ENCODE data around the gene USP10. TPM values are rescaled to one million over a fixed set of nuclear protein-coding genes. Genes with fewer than 3 reads are reported as not detected.
A peak's percentile ranks its signal among the peaks of the same experiment; 100 is the strongest.

Gene USP10
- total RNA-seq, 5 donors from 2014 or later (not counting 1 experiment from before 2014, with no cell fraction given) = 80.4 to 122 (median 104) TPM

GRCh38 chr16:84700446-84701300, 873 bp downstream of the USP10 start:
- no peaks in the 10 kb centered on the region for H3K9me3 Mint-ChIP-seq
- DNase-seq (peak in 34 of 35 experiments; percentile 4 to 70 (median 26)), ATAC-seq (replicated peaks in 1 of 4) (peak; percentile 52 to 54 (median 53))
- Histone ChIP-seq H3K4me3 (ENCODE audit: control insufficient read depth in 1 of 2, extremely low read depth in 1 of 2, low read length in 1 of 2) (peak overlapping the region; percentile 78 to 93), H3K27ac (ENCODE audit: low read length) (peak overlapping the region; percentile 61), H3K9me3 (no peaks in the 10 kb centered on the region), H3K27me3 (replicated peaks in 1 of 2; ENCODE audit: control insufficient read depth in 2 of 2, extremely low read depth in 1 of 2, insufficient read depth in 2 of 2, low read length in 1 of 2) (no peaks in the 10 kb centered on the region), H3K36me3 (ENCODE audit: control insufficient read depth in 2 of 2, extremely low read depth in 1 of 2, insufficient read depth in 1 of 2, low read length in 1 of 2) (peaks cover 0 to 4% of the 10 kb centered on the region in 2 donors), H3K4me1 (ENCODE audit: control insufficient read depth in 1 of 2, extremely low read depth in 1 of 2, insufficient read depth in 2 of 2, low read length in 2 of 2) (peaks cover 13 to 21% of the 10 kb centered on the region in 2 experiments)
- peak overlapping the region; percentile 95 to 96 for H3K27ac Mint-ChIP-seq
- peaks cover 49 to 56% (median 55%) of the 10 kb centered on the region in 3 donors for H3K4me1 Mint-ChIP-seq
- 0% methylated on average over 8 of the region's 28 CpGs for WGBS (ENCODE audit: insufficient coverage)
- CTCF ChIA-PET = interaction anchor here in 1 of 2 donors (1.0 to 1.4 kb wide), 9 partner anchors 22 to 52 kb away, joined by 3 to 7 read pairs (median 5); no protein-coding TSS in a partner anchor
- H3K36me3 Mint-ChIP-seq = peaks cover 4% of the 10 kb centered on the region
- POLR2A ChIA-PET = interaction anchor here in 1 of 2 donors (0.5 to 1.0 kb wide), 3 partner anchors 19 to 532 kb away, joined by 3 to 5 read pairs (median 3); no protein-coding TSS in a partner anchor
- no peaks in the 10 kb centered on the region for H3K27me3 Mint-ChIP-seq
- H3K4me3 Mint-ChIP-seq = peak overlapping the region; percentile 93 to 99 (median 96)

- H3K36me3 Mint-ChIP-seq = peaks cover 6% of the 10 kb centered on the region
- ATAC-seq (replicated peaks in 1 of 4) (no peak), DNase-seq (no peak)
- no peaks in the 10 kb centered on the region for H3K27me3 Mint-ChIP-seq
- H3K27ac Mint-ChIP-seq = no peak overlapping the region
- H3K9me3 Mint-ChIP-seq = no peaks in the 10 kb centered on the region
- CTCF ChIA-PET = interaction anchor here in 1 of 2 donors (1.0 to 2.3 kb wide), 4 partner anchors 21 to 198 kb away, joined by 3 to 7 read pairs (median 4); no protein-coding TSS in a partner anchor
- peaks cover 75 to 78% (median 77%) of the 10 kb centered on the region in 3 donors for H3K4me1 Mint-ChIP-seq
- Histone ChIP-seq H3K27ac (ENCODE audit: low read length) (no peak overlapping the region), H3K27me3 (replicated peaks in 1 of 2; ENCODE audit: control insufficient read depth in 2 of 2, extremely low read depth in 1 of 2, insufficient read depth in 2 of 2, low read length in 1 of 2) (no peaks in the 10 kb centered on the region), H3K4me1 (ENCODE audit: control insufficient read depth in 1 of 2, extremely low read depth in 1 of 2, insufficient read depth in 2 of 2, low read length in 2 of 2) (peaks cover 13 to 21% of the 10 kb centered on the region in 2 experiments), H3K9me3 (no peaks in the 10 kb centered on the region), H3K36me3 (ENCODE audit: control insufficient read depth in 2 of 2, extremely low read depth in 1 of 2, insufficient read depth in 1 of 2, low read length in 1 of 2) (peaks cover 0 to 4% of the 10 kb centered on the region in 2 donors), H3K4me3 (ENCODE audit: control insufficient read depth in 1 of 2, extremely low read depth in 1 of 2, low read length in 1 of 2) (no peak overlapping the region)
- peak overlapping the region in 1 of 3 donors; percentile 37 for H3K4me3 Mint-ChIP-seq
- POLR2A ChIA-PET = interaction anchor here in 1 of 2 donors (0.7 kb wide), 1 partner anchor 8 kb away, joined by 3 read pairs; no protein-coding TSS in a partner anchor
- 96% methylated on average over 4 of the region's 10 CpGs for WGBS (ENCODE audit: insufficient coverage)
These were observed 3.9 kb downstream of the USP10 start for GRCh38 chr16:84703681-84704080.

- POLR2A ChIA-PET = no interaction called here
- WGBS (ENCODE audit: insufficient coverage) = no CpG with 5 or more reads among the region's 2 CpGs
- Histone ChIP-seq H3K27me3 (replicated peaks in 1 of 2; ENCODE audit: control insufficient read depth in 2 of 2, extremely low read depth in 1 of 2, insufficient read depth in 2 of 2, low read length in 1 of 2) (no peaks in the 10 kb centered on the region), H3K4me1 (ENCODE audit: control insufficient read depth in 1 of 2, extremely low read depth in 1 of 2, insufficient read depth in 2 of 2, low read length in 2 of 2) (peaks cover 13 to 20% of the 10 kb centered on the region in 2 experiments), H3K27ac (ENCODE audit: low read length) (no peak overlapping the region), H3K36me3 (ENCODE audit: control insufficient read depth in 2 of 2, extremely low read depth in 1 of 2, insufficient read depth in 1 of 2, low read length in 1 of 2) (peaks cover 0 to 6% of the 10 kb centered on the region in 2 donors), H3K9me3 (no peaks in the 10 kb centered on the region), H3K4me3 (ENCODE audit: control insufficient read depth in 1 of 2, extremely low read depth in 1 of 2, low read length in 1 of 2) (no peak overlapping the region)
- no peaks in the 10 kb centered on the region for H3K27me3 Mint-ChIP-seq
- H3K9me3 Mint-ChIP-seq = no peaks in the 10 kb centered on the region
- ATAC-seq (replicated peaks in 1 of 4) (no peak), DNase-seq (no peak)
- peaks cover 10% of the 10 kb centered on the region for H3K36me3 Mint-ChIP-seq
- peak overlapping the region in 1 of 3 donors; percentile 37 for H3K4me3 Mint-ChIP-seq
- CTCF ChIA-PET = interaction anchor here in 1 of 2 donors (1.0 to 2.3 kb wide), 3 partner anchors 21 to 199 kb away, joined by 3 to 7 read pairs (median 4); no protein-coding TSS in a partner anchor
- H3K4me1 Mint-ChIP-seq = peaks cover 76 to 79% (median 77%) of the 10 kb centered on the region in 3 donors
- no peak overlapping the region for H3K27ac Mint-ChIP-seq
These were observed 4.5 kb downstream of the USP10 start for GRCh38 chr16:84704253-84704652.

GRCh38 chr16:84706856-84707255, 7.1 kb downstream of the USP10 start:
- ATAC-seq (replicated peaks in 1 of 4) (no peak), DNase-seq (no peak)
- H3K9me3 Mint-ChIP-seq = no peaks in the 10 kb centered on the region
- no peaks in the 10 kb centered on the region for H3K9me3 ChIP-seq
- ChIA-PET CTCF (no interaction called here), POLR2A (no interaction called here)
- H3K4me3 ChIP-seq (ENCODE audit: control insufficient read depth in 1 of 2, extremely low read depth in 1 of 2, low read length in 1 of 2) = no peak overlapping the region
- H3K4me1 ChIP-seq (ENCODE audit: control insufficient read depth in 1 of 2, extremely low read depth in 1 of 2, insufficient read depth in 2 of 2, low read length in 2 of 2) = peaks cover 3 to 32% of the 10 kb centered on the region in 2 experiments
- no peak overlapping the region for H3K27ac ChIP-seq (ENCODE audit: low read length)
- no peaks in the 10 kb centered on the region for H3K27me3 Mint-ChIP-seq
- no CpG with 5 or more reads among the region's 1 CpG for WGBS (ENCODE audit: insufficient coverage)
- no peak overlapping the region for H3K27ac Mint-ChIP-seq
- H3K36me3 Mint-ChIP-seq = peaks cover 15% of the 10 kb centered on the region
- peaks cover 84 to 89% (median 85%) of the 10 kb centered on the region in 3 donors for H3K4me1 Mint-ChIP-seq
- no peak overlapping the region for H3K4me3 Mint-ChIP-seq
- H3K36me3 ChIP-seq (ENCODE audit: control insufficient read depth in 2 of 2, extremely low read depth in 1 of 2, insufficient read depth in 1 of 2, low read length in 1 of 2) = peaks cover 0 to 9% of the 10 kb centered on the region in 2 donors
- H3K27me3 ChIP-seq (replicated peaks in 1 of 2; ENCODE audit: control insufficient read depth in 2 of 2, extremely low read depth in 1 of 2, insufficient read depth in 2 of 2, low read length in 1 of 2) = no peaks in the 10 kb centered on the region

GRCh38 chr16:84709609-84710008, 9.8 kb downstream of the USP10 start:
- ATAC-seq (replicated peaks in 1 of 4) (no peak), DNase-seq (no peak)
- Mint-ChIP-seq H3K36me3 (peaks cover 19% of the 10 kb centered on the region), H3K9me3 (no peaks in the 10 kb centered on the region), H3K27me3 (no peaks in the 10 kb centered on the region), H3K27ac (no peak overlapping the region), H3K4me3 (no peak overlapping the region), H3K4me1 (peaks cover 90 to 95% (median 91%) of the 10 kb centered on the region in 3 donors)
- 97% methylated on average over 10 of the region's 10 CpGs for WGBS (ENCODE audit: insufficient coverage)
- POLR2A ChIA-PET = interaction anchor here in 1 of 2 donors (0.7 kb wide), 1 partner anchor 10 kb away, joined by 3 read pairs; no protein-coding TSS in a partner anchor
- Histone ChIP-seq H3K27me3 (replicated peaks in 1 of 2; ENCODE audit: control insufficient read depth in 2 of 2, extremely low read depth in 1 of 2, insufficient read depth in 2 of 2, low read length in 1 of 2) (no peaks in the 10 kb centered on the region), H3K4me1 (ENCODE audit: control insufficient read depth in 1 of 2, extremely low read depth in 1 of 2, insufficient read depth in 2 of 2, low read length in 2 of 2) (peaks cover 0 to 41% of the 10 kb centered on the region in 2 experiments), H3K9me3 (no peaks in the 10 kb centered on the region), H3K4me3 (ENCODE audit: control insufficient read depth in 1 of 2, extremely low read depth in 1 of 2, low read length in 1 of 2) (no peak overlapping the region), H3K36me3 (ENCODE audit: control insufficient read depth in 2 of 2, extremely low read depth in 1 of 2, insufficient read depth in 1 of 2, low read length in 1 of 2) (peaks cover 0 to 9% of the 10 kb centered on the region in 2 donors), H3K27ac (ENCODE audit: low read length) (no peak overlapping the region)
- CTCF ChIA-PET = interaction anchor here in 1 of 2 donors (0.7 kb wide), 1 partner anchor 76 kb away, joined by 3 read pairs; no protein-coding TSS in a partner anchor

GRCh38 chr16:84710686-84711085, 10.9 kb downstream of the USP10 start:
- DNase-seq = no peak
- Mint-ChIP-seq H3K4me1 (peaks cover 88 to 90% (median 90%) of the 10 kb centered on the region in 3 donors), H3K4me3 (no peak overlapping the region), H3K27ac (no peak overlapping the region), H3K27me3 (no peaks in the 10 kb centered on the region), H3K36me3 (peaks cover 15% of the 10 kb centered on the region), H3K9me3 (no peaks in the 10 kb centered on the region)
- ChIA-PET POLR2A (interaction anchor here in 1 of 2 donors (0.6 kb wide), 2 partner anchors 45 to 88 kb away, joined by 7 read pairs; no protein-coding TSS in a partner anchor), CTCF (no interaction called here)
- Histone ChIP-seq H3K27ac (ENCODE audit: low read length) (no peak overlapping the region), H3K27me3 (replicated peaks in 1 of 2; ENCODE audit: control insufficient read depth in 2 of 2, extremely low read depth in 1 of 2, insufficient read depth in 2 of 2, low read length in 1 of 2) (no peaks in the 10 kb centered on the region), H3K4me3 (ENCODE audit: control insufficient read depth in 1 of 2, extremely low read depth in 1 of 2, low read length in 1 of 2) (no peak overlapping the region), H3K36me3 (ENCODE audit: control insufficient read depth in 2 of 2, extremely low read depth in 1 of 2, insufficient read depth in 1 of 2, low read length in 1 of 2) (peaks cover under 1 to 6% of the 10 kb centered on the region in 2 donors), H3K9me3 (no peaks in the 10 kb centered on the region), H3K4me1 (ENCODE audit: control insufficient read depth in 1 of 2, extremely low read depth in 1 of 2, insufficient read depth in 2 of 2, low read length in 2 of 2) (peaks cover 0 to 39% of the 10 kb centered on the region in 2 experiments)
- ATAC-seq (replicated peaks in 1 of 4) = no peak
- WGBS (ENCODE audit: insufficient coverage) = 90% methylated on average over 9 of the region's 11 CpGs
